ENCODE measurements around the gene TNFRSF1A.

Gene TNFRSF1A

DNA sequence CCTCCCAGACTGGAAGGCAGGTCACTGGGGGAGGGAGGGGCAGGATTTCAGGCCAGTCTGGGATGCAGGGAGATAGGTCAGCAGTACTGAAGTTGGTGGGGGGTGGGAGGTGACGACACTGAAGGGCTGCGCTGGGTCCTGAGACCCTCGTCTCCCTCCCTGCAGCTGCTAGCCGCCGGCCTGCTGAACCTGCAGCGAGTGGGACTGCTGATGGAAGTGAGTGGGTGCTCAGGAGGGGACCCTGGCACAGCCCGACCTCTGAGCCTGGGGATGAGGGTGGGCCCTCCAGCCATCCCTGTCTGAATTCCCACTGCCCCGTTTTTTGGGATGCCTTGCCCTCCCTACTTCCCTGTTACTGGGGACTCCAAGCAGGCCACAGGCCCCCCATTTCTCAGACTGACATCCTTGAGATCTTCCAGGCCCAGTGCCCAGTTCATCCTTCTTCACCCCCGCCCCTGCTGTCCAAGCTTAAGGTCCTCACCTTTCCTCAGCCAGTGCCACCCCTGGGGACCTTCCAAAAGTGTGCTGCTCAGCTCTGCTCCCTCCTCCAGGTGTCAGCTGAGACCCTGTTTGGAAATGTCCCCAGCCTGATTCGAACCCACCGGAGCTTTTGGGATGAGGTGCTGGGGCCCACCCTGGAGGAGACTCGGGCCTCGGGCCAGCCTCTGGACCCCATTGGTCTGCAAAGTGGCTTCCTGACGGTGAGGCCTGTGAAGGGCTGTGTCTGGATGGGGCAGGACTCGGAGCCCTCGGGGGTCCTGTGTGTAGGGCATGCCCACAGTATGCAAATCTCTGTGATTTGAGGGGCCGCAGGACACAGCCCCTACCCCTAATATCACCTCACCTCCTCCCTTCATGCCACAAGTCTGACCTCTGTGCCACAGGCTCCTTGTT is 25.9 kb downstream of the TNFRSF1A start:
- peaks cover 23% of the 10 kb centered on the region for H3K4me1 Mint-ChIP-seq

DNA sequence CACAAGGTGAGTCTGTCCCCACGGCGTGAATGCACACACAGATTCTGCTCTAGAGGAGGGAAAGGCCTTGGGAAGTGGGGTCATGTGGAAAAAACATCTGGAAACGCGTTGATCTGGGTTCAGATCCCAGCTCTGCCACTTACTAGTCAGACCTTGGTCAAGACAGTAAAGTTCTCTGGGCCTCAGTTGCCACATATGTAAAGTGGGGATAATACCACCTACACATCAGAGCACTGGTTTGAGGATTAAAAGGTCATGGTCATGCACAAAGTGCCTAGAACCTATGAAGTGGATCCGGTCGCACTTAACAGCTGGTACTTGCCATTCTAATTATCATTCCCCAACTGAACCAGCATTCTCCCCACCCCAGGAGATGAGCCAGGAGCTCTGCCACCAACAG is 26.7 kb downstream of the TNFRSF1A start:
- no peak overlapping the region for H3K4me3 Mint-ChIP-seq
- H3K9me3 Mint-ChIP-seq = no peaks in the 10 kb centered on the region
- H3K27ac Mint-ChIP-seq = no peak overlapping the region
- no peaks in the 10 kb centered on the region for H3K36me3 Mint-ChIP-seq
- peaks cover 23% of the 10 kb centered on the region for H3K4me1 Mint-ChIP-seq
- no peaks in the 10 kb centered on the region for H3K27me3 Mint-ChIP-seq

More for the DNA sequence above, 25.9 kb downstream of the TNFRSF1A start:
- Mint-ChIP-seq H3K4me3 (no peak overlapping the region), H3K27ac (no peak overlapping the region), H3K27me3 (no peaks in the 10 kb centered on the region), H3K9me3 (no peaks in the 10 kb centered on the region), H3K36me3 (no peaks in the 10 kb centered on the region)

DNA sequence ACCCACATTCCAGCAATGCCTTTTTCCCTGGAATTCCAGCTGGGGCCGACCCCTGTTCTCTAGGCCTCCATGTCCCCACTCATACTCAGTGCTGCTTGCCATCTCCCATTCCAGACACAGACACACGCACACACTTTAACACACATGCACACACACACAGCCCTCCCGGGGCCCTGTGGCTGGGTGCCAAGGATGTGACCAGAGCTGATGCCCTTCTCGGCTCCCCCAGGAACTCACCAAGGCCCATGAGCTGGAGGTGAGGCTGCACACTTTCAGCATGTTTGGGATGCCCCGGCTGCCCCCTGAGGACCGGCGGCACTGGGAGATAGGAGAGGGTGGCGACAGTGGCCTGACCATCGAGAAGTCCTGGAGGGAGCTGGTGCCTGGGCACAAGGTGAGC is 27.1 kb downstream of the TNFRSF1A start:
- no peaks in the 10 kb centered on the region for H3K36me3 Mint-ChIP-seq
- peaks cover 20% of the 10 kb centered on the region for H3K4me1 Mint-ChIP-seq
- H3K27ac Mint-ChIP-seq = no peak overlapping the region
- H3K4me3 Mint-ChIP-seq = no peak overlapping the region
- no peaks in the 10 kb centered on the region for H3K9me3 Mint-ChIP-seq
- H3K27me3 Mint-ChIP-seq = no peaks in the 10 kb centered on the region

DNA sequence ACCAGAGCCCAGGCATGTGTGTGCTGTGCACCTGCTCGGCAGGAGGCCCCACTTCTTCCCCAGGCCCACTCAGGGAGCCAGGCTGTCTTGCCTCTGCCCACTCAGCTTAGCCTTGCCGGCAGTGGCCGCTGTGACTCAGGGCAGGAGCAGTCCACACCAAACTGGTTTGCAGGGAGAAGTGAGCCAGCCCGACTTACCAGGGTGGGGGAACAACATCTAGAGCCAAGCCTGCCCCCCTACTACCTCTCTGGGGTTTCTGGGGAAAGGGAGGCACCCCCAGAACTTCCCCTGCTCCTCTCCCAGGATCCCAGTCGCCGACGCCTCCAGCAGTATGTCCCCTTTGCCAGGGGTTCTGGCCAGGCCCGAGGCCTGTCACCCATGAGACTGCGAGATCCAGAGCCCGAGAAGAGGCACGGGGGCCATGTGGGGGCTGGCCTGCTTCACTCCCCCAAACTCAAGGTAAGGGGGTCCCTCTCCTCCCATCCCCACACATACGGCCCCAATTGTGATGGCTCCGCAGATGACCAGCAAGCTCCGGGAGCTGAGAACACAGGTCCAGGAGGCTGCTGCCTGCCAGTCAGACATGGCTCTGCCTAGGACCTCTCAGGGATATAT is 28.4 kb downstream of the TNFRSF1A start:
- Mint-ChIP-seq H3K27me3 (peaks cover 6% of the 10 kb centered on the region), H3K36me3 (no peaks in the 10 kb centered on the region), H3K4me1 (peaks cover 13% of the 10 kb centered on the region), H3K27ac (no peak overlapping the region), H3K9me3 (no peaks in the 10 kb centered on the region), H3K4me3 (no peak overlapping the region)

DNA sequence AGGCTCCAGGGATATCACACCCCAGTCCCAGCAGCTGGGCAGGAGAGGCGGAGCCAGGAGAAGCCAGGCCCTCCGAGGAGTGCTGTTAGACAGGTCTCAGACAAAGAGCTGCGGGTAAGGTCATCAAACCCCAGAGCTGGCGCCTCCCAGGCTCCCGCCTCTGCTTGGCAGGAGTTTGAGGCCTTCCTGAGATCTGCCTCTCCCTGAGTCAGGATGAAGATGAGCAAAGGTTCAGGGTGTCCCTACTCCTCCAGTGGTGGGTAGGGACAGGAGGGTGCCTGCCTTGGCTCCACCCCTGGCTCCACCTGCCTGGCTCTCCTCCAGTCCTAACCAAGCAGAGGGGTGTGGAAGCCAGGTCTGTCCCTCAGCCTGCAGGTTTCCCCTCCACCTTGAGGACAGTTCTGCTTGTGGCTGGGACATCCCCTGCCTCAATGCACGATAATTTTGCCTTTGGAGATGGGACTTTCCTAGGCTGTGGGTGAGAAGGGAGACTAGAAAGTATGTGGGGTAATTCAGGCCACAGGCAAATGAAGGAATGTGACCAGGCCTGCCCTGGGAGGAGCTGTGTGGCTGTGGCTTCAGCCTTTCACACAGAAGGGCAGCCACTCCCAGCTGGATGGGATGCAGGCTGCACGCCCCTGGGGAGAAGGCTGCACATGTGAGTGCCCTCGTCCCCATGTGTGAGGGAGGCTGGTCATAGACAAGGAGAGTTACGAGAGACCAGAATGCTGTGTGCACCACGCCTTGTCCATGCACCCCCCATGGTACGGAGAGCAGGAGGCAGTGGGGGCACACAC is 29.1 kb downstream of the TNFRSF1A start:
- Mint-ChIP-seq H3K27me3 (peaks cover 6% of the 10 kb centered on the region), H3K4me3 (no peak overlapping the region), H3K27ac (no peak overlapping the region), H3K36me3 (no peaks in the 10 kb centered on the region), H3K9me3 (no peaks in the 10 kb centered on the region), H3K4me1 (peaks cover 6% of the 10 kb centered on the region)

DNA sequence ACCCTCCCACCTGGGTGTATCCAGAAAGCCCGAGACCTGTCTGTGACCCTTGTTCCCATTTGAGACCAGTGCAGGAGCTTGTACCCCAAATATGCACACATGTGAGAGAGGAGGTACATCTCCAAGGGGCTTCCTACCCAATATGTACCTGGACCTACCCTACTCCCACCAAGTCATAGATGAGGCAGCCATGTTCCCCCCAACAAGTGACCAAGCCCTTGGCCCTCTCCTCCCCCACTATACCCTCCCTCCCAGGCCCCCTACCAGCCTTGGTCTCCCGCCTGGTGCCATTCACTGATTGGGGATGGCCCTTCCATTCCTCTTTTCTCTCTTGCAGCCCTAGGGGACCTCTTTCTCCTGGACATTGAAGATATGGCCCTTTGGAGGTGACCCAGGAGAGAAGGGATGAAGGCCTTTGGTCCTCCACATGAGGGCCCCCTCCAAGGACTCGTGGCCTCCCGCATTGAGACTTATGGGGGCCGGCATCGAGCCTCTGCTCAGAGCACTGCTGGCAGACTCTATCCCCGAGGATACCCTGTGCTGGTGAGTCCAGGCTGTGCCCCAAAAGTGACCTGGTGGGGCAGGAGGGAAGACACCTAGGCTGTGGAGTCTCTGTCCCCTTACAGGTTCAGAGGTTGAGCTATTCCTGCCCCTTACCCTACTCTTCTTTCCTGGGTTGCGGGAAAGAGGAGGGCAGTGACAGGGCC is 29.9 kb downstream of the TNFRSF1A start:
- Mint-ChIP-seq H3K36me3 (no peaks in the 10 kb centered on the region), H3K4me3 (no peak overlapping the region), H3K4me1 (no peaks in the 10 kb centered on the region), H3K27me3 (peaks cover 6% of the 10 kb centered on the region), H3K9me3 (no peaks in the 10 kb centered on the region), H3K27ac (no peak overlapping the region)

DNA sequence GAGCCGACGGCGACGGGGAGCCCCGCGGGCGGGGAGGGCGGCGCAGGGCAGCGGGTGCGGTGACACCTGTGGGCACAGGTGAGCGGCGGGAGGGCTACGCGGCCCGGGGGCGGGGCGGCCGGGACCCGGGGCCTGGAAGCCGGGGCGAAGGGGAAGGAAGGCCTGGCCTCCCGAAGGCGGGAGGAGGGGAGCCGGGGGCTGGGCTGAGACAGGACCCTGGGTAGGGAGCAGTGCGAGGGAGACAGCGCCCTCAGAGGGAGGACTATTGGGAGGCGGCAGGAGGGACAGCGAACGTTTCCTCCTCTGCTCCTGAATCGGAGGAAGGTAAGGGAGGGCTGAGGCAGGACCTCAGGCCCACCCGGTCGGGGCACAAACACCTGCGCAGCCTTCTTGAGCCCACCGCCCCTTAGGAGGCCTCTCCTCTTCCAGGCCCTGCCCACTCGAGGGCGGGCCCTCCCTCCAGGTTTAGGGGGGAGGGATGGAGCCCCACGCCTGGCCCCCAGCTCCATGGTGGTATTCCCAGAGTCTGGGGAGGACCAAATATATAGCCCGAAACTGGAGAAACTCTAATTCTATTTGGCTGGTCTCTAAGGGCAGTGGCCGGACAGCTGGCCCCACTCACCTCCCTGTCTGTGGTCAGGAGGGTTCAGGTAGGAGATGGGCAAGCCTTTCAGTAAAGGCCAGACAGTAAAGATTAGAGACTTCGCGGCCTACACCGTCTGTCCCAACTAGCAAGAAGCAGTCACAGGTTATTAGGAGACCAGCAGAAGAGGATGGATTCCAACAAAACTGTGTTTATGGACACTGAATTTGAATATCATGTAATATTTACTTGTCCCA is 30.9 kb downstream of the TNFRSF1A start:
- Mint-ChIP-seq H3K27ac (no peak overlapping the region), H3K4me3 (peak overlapping the region; percentile 23), H3K9me3 (no peaks in the 10 kb centered on the region), H3K4me1 (no peaks in the 10 kb centered on the region), H3K36me3 (no peaks in the 10 kb centered on the region), H3K27me3 (peaks cover 6% of the 10 kb centered on the region)

DNA sequence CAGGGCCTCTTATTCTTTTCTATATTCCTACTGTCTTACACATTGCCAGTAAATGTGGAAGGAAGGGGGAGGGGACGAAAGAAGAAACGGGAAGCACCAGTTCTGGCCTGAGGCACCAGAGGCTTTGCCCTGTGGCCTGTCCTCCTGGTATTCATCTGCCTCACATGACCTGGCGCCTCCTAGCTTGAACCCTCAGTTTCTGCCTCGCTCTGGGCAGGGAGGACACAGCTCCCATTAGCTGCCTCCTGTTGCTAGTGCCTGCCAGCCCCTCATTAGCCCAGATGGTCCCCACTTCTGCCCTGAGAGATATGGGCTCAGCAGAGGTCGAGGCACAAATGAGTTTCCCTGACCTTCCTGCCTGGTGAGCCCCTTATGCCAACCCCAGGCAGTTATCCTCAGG is 34.3 kb downstream of the TNFRSF1A start:
- H3K4me3 Mint-ChIP-seq = no peak overlapping the region

DNA sequence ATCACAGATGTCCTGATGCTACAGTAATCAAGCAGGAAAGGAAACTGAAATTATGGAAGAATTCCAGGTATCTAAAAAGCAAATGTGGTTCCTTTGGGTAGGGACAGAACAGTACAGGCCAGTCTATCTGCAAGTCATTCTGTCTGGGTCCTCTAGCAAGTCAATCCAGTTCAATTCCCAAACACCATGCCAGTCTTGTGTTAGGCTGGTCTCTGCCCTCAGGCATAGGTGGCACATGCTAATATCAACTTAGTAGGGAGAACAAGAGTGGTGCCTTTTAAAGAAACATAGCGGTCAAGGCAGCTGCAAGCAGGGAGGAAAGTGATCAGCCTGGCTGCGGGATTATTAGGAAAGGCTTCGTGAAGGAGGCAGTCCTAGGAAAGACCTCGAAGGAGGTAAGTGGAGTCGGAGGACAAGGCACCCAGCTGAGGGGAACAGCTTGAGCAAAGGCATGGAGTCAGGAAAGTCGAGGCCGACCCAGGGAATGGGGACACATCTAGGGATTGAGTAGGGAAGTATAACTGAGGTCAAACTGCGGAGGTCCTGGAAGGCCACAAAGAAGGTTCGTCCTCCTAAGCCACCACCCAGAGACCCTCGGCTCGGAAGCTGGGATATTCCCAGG is 35.2 kb downstream of the TNFRSF1A start:
- Mint-ChIP-seq H3K36me3 (no peaks in the 10 kb centered on the region), H3K27me3 (peaks cover 6% of the 10 kb centered on the region), H3K27ac (no peak overlapping the region)

More for the DNA sequence above, 34.3 kb downstream of the TNFRSF1A start:
- Mint-ChIP-seq H3K27me3 (peaks cover 6% of the 10 kb centered on the region), H3K9me3 (no peaks in the 10 kb centered on the region), H3K36me3 (no peaks in the 10 kb centered on the region), H3K27ac (no peak overlapping the region), H3K4me1 (no peaks in the 10 kb centered on the region)

DNA sequence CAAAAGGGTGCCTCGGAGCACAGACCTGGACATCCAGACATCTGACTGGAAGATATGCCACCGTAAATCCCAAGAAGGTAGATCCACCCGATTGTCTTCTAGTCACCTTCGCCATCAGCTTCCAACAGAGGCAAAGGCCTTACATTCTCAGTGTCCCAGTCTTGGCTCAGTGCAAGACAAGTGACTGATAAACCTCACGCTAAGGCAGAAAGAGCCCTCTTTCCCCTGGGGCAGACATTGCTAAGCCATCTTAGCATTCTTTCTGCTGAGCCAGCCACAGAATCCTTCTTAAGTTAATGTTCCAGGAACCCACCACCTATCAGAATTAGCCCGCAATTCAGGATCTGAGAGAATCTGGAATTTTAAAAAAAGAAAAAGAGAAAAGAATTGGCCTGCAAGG is 35.7 kb downstream of the TNFRSF1A start:
- H3K4me3 Mint-ChIP-seq = no peak overlapping the region
- peaks cover 6% of the 10 kb centered on the region for H3K27me3 Mint-ChIP-seq
- H3K36me3 Mint-ChIP-seq = no peaks in the 10 kb centered on the region
- no peaks in the 10 kb centered on the region for H3K4me1 Mint-ChIP-seq
- H3K9me3 Mint-ChIP-seq = no peaks in the 10 kb centered on the region
- no peak overlapping the region for H3K27ac Mint-ChIP-seq

More for the DNA sequence above, 35.2 kb downstream of the TNFRSF1A start:
- Mint-ChIP-seq H3K9me3 (no peaks in the 10 kb centered on the region), H3K4me1 (no peaks in the 10 kb centered on the region), H3K4me3 (no peak overlapping the region)

DNA sequence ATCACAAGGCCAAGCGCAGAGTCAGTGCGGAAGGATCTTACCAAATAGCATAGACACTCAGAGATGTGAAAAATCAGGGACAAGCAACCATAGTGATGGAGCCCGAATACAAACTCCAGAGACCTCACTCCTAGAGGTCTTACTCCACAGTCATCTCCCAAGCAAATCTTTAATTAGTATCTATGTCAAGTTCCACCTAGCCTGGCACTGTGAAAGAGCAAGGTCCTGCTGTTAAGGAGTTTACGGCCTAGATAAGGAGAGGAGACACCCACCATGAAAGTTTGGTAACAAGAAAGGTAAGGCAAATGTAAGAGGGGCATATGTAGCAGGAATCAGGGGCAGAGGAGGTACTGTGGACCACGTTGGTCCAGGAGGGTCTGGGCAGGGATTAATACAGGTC is 38.8 kb downstream of the TNFRSF1A start:
- Mint-ChIP-seq H3K36me3 (no peaks in the 10 kb centered on the region), H3K27me3 (no peaks in the 10 kb centered on the region)

DNA sequence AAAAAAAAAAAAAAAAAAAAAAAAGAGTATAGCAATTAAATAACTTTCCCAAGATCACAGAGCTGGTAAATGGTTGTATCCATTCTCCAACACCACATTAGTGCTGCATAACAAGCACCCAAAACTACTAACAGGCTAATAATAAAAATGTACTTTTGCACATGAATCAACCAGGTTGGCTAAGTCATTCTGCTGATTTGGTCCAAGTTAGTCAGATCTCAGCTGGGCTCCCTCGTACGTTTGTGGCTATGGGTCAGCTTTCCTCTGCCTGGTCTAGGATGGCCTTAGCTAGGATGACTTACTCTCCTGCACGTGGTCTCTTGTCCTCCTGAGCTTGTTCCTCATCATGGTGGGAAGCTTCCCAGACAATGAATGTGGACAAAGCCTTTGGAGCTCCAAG is 39.3 kb downstream of the TNFRSF1A start:
- Mint-ChIP-seq H3K27me3 (no peaks in the 10 kb centered on the region), H3K4me1 (no peaks in the 10 kb centered on the region), H3K4me3 (no peak overlapping the region), H3K27ac (no peak overlapping the region), H3K36me3 (no peaks in the 10 kb centered on the region), H3K9me3 (no peaks in the 10 kb centered on the region)

More for the DNA sequence above, 38.8 kb downstream of the TNFRSF1A start:
- Mint-ChIP-seq H3K4me1 (no peaks in the 10 kb centered on the region), H3K4me3 (no peak overlapping the region), H3K9me3 (no peaks in the 10 kb centered on the region), H3K27ac (no peak overlapping the region)

DNA sequence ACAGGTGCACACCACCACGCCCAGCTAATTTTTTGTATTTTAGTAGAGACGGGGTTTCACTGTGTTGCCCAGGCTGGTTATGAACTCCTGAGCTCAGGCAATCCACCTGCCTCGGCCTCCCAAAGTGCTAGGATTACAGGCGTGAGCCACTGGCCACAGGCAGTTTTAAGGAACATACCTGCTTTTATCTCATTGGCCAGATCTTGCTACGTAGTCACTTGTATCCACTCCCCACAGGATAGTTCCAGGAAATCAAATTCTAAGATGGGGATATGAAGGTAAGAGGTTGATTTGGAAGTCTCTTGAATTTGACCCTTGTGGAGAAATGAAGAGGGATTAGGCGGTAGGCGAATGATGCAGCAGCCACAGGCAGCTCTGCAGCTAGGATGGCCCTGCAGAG is 40.2 kb downstream of the TNFRSF1A start:
- H3K4me3 Mint-ChIP-seq = no peak overlapping the region
- H3K36me3 Mint-ChIP-seq = no peaks in the 10 kb centered on the region
- no peaks in the 10 kb centered on the region for H3K9me3 Mint-ChIP-seq
- no peak overlapping the region for H3K27ac Mint-ChIP-seq
- H3K27me3 Mint-ChIP-seq = no peaks in the 10 kb centered on the region
- no peaks in the 10 kb centered on the region for H3K4me1 Mint-ChIP-seq

DNA sequence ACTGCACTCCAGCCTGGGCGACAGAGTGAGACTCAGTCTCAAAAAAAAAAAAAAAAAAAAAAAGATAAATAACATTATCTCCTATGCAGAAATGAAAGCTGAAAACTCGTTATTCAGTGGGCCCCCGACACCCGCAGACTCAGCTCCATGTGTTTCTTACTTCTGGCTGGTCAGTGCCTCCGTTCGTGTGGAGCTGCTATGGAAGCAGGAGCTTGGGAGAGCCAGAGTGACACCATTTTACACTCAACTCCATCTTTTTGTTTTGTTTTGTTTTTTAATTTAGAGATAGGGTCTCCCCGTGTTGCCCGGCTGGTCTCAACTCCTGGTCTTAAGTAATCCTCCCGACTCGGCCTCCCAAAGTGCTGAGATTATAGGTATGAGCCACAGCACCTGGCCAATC is 44.7 kb downstream of the TNFRSF1A start:
- Mint-ChIP-seq H3K27ac (no peak overlapping the region), H3K27me3 (no peaks in the 10 kb centered on the region), H3K4me3 (no peak overlapping the region), H3K36me3 (no peaks in the 10 kb centered on the region), H3K9me3 (no peaks in the 10 kb centered on the region), H3K4me1 (no peaks in the 10 kb centered on the region)
